Ectodermal cell (in vitro differentiated cells): ENCODE measurements around the gene TMEM271.

ENCODE experiments used
- H3K27ac ChIP-seq: 2 replicates; pipeline ENCODE4 v1.7.0; 2013; ENCODE audit warnings: mild to moderate bottlenecking, low read depth, low read length; ENCODE audit not compliant: insufficient read depth, poor library complexity, severe bottlenecking
- H3K27me3 ChIP-seq: 2 replicates; pipeline ENCODE4 v1.7.0; 2013; ENCODE audit warnings: mild to moderate bottlenecking, low read length; ENCODE audit not compliant: insufficient read depth, control insufficient read depth, poor library complexity, severe bottlenecking
- H3K36me3 ChIP-seq: one replicate; pipeline ENCODE4 v1.7.0; 2013; ENCODE audit warnings: low read length; ENCODE audit not compliant: control insufficient read depth, insufficient read depth
- H3K4me1 ChIP-seq: one replicate; pipeline ENCODE4 v1.7.0; 2013; ENCODE audit warnings: low read length; ENCODE audit not compliant: control insufficient read depth, insufficient read depth
- H3K4me3 ChIP-seq: 2 replicates; pipeline ENCODE4 v1.7.0; 2013; ENCODE audit warnings: low read depth, low read length, control low read depth; ENCODE audit not compliant: insufficient read depth
- H3K9me3 ChIP-seq: 2 replicates; pipeline ENCODE4 v1.7.0; 2013; ENCODE audit warnings: mild to moderate bottlenecking, low read length, moderate library complexity; ENCODE audit not compliant: control insufficient read depth
- WGBS, 2 experiments: methylation state at CpG; one replicate each; pipeline ENCODE4 v1.1.7; 2013; ENCODE audit warnings: missing lambda C conversion rate in 2 of 2; 5-methylcytosine and 5-hydroxymethylcytosine counted together

Gene TMEM271

DNA sequence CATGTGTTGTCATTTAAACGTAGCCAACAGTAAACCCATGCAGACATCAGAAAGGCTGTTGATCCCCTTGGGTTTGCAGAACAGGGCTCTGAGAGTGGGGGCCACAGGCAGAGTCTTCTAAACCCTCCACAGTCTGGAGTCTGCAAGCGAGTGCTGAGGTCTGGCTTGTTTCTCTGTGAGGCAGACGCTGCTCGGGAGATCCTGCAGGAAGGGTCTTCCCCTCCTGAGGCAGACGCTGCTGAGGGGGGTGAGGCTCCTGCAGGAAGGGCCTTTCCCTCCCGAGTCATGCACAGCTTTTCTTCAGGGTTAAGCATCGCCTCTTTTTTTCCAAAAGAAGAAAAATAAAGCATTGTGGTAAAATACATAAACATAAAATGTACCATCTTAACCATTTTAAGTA lies 32.1 kb upstream of the TMEM271 start:
- Histone ChIP-seq H3K4me3 (no peak overlapping the region), H3K36me3 (no peaks in the 10 kb centered on the region), H3K27ac (no peak overlapping the region), H3K9me3 (no peaks in the 10 kb centered on the region), H3K4me1 (no peaks in the 10 kb centered on the region), H3K27me3 (no peaks in the 10 kb centered on the region)
- 59 to 65% methylated on average over 6 of the region's 7 CpGs for WGBS, 2 experiments

DNA sequence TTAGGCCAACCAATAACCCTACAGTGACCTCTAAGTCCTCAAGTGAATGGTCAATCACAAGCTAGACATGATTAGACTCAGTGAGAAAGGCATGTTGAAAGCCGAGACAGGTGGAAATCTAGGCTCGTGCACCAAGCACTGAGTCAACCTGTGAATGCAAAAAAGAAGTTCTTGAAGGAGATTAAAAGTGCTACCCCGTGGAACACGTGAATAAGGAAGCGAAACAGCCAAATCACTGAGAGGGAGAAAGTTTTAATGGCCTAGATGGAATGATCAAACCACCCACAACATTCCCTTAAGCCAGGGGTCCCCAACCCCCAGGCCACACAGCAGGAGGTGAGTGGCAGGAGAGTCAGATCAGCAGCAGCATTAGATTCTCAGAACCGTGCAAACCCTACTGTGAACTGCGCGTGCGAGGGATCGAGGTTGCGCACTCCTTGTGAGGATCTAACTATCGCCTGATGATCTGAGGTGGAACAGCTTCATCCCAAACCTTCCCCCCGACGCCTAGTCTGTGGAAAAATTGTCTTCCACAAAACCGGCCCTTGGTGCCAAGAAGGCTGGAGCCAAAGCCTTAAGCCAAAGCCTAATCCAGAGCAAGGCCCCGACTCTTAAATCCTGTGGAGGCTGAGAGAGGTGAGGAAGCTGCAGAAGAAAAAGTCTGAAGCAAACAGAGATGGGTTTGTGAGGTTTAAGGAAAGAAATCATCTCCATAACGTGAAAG lies 29.8 kb upstream of the TMEM271 start:
- no peaks in the 10 kb centered on the region for H3K9me3 ChIP-seq
- no peaks in the 10 kb centered on the region for H3K27me3 ChIP-seq
- no peak overlapping the region for H3K4me3 ChIP-seq
- H3K4me1 ChIP-seq, result no peaks in the 10 kb centered on the region
- no peaks in the 10 kb centered on the region for H3K36me3 ChIP-seq
- 91 to 92% methylated on average over 17 of the region's 17 CpGs for WGBS, 2 experiments
- no peak overlapping the region for H3K27ac ChIP-seq

DNA sequence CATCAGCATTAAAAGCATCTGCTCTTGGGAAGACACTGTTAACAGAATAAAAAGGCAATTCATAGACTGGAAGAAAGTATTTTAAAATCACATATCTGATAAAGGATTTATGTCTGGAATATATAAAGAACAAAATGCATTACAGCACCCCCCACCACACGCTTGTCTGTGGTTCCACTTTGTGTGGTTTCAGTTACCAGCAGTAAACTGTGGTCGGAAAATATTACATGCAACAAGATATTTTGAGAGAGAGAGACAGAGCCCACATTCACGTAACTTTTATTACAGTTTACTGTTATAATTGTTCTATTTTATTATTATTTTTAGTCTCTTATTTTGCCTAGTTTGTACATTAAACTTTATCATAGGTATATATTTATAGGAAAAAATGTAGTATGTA lies 28.0 kb upstream of the TMEM271 start:
- H3K36me3 ChIP-seq, result no peaks in the 10 kb centered on the region
- H3K4me1 ChIP-seq, result no peaks in the 10 kb centered on the region
- no peak overlapping the region for H3K27ac ChIP-seq
- no peak overlapping the region for H3K4me3 ChIP-seq
- H3K27me3 ChIP-seq, result no peaks in the 10 kb centered on the region
- no peaks in the 10 kb centered on the region for H3K9me3 ChIP-seq
- 40 to 92% methylated on average over 1 to 2 of the region's 3 CpGs for WGBS, 2 experiments

GRCh38 chr4:602559-602942 lies 26.5 kb upstream of the TMEM271 start:
- H3K9me3 ChIP-seq, result no peaks in the 10 kb centered on the region
- H3K36me3 ChIP-seq, result no peaks in the 10 kb centered on the region
- H3K27me3 ChIP-seq, result no peaks in the 10 kb centered on the region
- no peaks in the 10 kb centered on the region for H3K4me1 ChIP-seq
- H3K4me3 ChIP-seq, result no peak overlapping the region
- no peak overlapping the region for H3K27ac ChIP-seq
- WGBS, 2 experiments, result 24 to 28% methylated on average over 8 of the region's 8 CpGs

- H3K4me1 ChIP-seq, result no peaks in the 10 kb centered on the region
- no peak overlapping the region for H3K4me3 ChIP-seq
- no peaks in the 10 kb centered on the region for H3K9me3 ChIP-seq
- no peak overlapping the region for H3K27ac ChIP-seq
- H3K36me3 ChIP-seq, result no peaks in the 10 kb centered on the region
- 86 to 88% methylated on average over 24 of the region's 24 CpGs for WGBS, 2 experiments
- no peaks in the 10 kb centered on the region for H3K27me3 ChIP-seq
Observed at GRCh38 chr4:601612-602558, 25.8 kb upstream of the TMEM271 start.

DNA sequence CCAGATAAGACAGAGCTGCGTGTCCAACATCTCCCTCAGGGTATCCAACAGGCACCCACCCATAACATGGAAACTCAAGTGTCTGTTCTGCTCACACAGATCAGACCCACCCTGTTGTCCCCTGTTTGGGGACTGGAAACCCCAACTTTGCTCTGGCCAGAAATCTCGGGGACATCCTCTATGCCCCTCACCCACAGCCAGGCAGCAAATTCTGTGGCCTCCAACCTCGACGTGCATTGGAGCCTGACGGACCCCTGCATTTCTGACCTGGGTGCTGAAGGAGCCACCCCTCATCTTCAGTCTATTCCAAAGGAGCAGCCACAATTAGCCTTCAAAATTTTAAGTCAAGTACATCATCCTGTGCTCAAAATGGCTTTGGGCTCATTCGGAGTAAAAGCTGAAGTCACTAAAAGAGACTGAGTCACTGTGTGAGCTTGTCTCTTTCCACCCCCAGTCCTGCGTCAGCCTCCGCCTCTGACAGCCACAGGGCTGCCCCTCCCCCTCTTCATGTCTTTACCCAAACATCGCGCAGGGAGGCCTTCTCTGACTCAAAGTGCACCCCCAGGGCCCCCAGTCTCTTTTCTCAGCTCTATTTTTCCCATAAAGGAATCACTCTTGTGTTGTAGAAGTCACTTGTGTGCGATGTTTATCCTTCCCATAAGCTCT lies 24.9 kb upstream of the TMEM271 start:
- no peaks in the 10 kb centered on the region for H3K4me1 ChIP-seq
- no peak overlapping the region for H3K27ac ChIP-seq
- H3K27me3 ChIP-seq, result no peaks in the 10 kb centered on the region
- H3K4me3 ChIP-seq, result no peak overlapping the region
- H3K36me3 ChIP-seq, result no peaks in the 10 kb centered on the region
- H3K9me3 ChIP-seq, result no peaks in the 10 kb centered on the region
- 65% methylated on average over 11 of the region's 11 CpGs for WGBS, 2 experiments

GRCh38 chr4:600166-600565 lies 24.1 kb upstream of the TMEM271 start:
- Histone ChIP-seq H3K4me3 (no peak overlapping the region), H3K4me1 (no peaks in the 10 kb centered on the region), H3K27ac (no peak overlapping the region), H3K9me3 (no peaks in the 10 kb centered on the region), H3K27me3 (no peaks in the 10 kb centered on the region), H3K36me3 (no peaks in the 10 kb centered on the region)
- WGBS, 2 experiments, result 90 to 94% methylated on average over 6 of the region's 6 CpGs

- no peaks in the 10 kb centered on the region for H3K36me3 ChIP-seq
Observed at GRCh38 chr4:598925-599324, 22.8 kb upstream of the TMEM271 start.

GRCh38 chr4:592825-593520 lies 16.9 kb upstream of the TMEM271 start:
- WGBS, 2 experiments, result 79 to 89% methylated on average over 4 to 5 of the region's 5 CpGs
- no peak overlapping the region for H3K27ac ChIP-seq
- peaks cover 4% of the 10 kb centered on the region for H3K4me1 ChIP-seq
- H3K36me3 ChIP-seq, result no peaks in the 10 kb centered on the region
- H3K27me3 ChIP-seq, result no peaks in the 10 kb centered on the region
- no peak overlapping the region for H3K4me3 ChIP-seq
- H3K9me3 ChIP-seq, result no peaks in the 10 kb centered on the region

More at GRCh38 chr4:598925-599324, 22.8 kb upstream of the TMEM271 start:
- WGBS, 2 experiments, result 85 to 96% methylated on average over 3 of the region's 3 CpGs
- Histone ChIP-seq H3K27me3 (no peaks in the 10 kb centered on the region), H3K4me1 (no peaks in the 10 kb centered on the region), H3K4me3 (no peak overlapping the region), H3K27ac (no peak overlapping the region), H3K9me3 (no peaks in the 10 kb centered on the region)
